Endothelial cell of umbilical vein (primary cell): ENCODE data around the gene GRIA1. TPM values are rescaled to one million over a fixed set of nuclear protein-coding genes. Genes with fewer than 3 reads are reported as not detected.

Source experiments
- BruUV-seq: library from RNA; stranded (reverse); fragments of 400-500 nt; replicated peaks from 2 replicates; lab custom pipeline; 2021; lab: Mats Ljungman, UMichigan
- CTCF ChIA-PET: fragments of 300-600, 350-600 bp; sonication (Branson Sonifier 250); formaldehyde crosslinking; loops from one replicate; lab custom pipeline; 2021; ENCODE audit warnings: antibody characterized with exemption, inconsistent platforms; lab: Charles Lee
- POLR2A ChIA-PET: fragments of 300-600, 350-600 bp; sonication (Branson Sonifier 250); formaldehyde crosslinking; loops from one replicate; lab custom pipeline; 2021; ENCODE audit warnings: antibody characterized with exemption, inconsistent platforms; lab: Charles Lee
- DNase-seq: peaks from one replicate; pipeline ENCODE4 v3.0.0-alpha.2; 2011; ENCODE audit warnings: low read depth, low spot score
- FAIRE-seq: peaks from 2 replicates; lab custom pipeline; 2011; peaks lifted over from hg19 to GRCh38; lab: Jason Lieb, UNC
- H2AFZ ChIP-seq: 2 replicates; pipeline ENCODE4 v1.6.0; 2012; ENCODE audit warnings: low read depth, low read length, control low read depth, inconsistent platforms
- H3K27ac ChIP-seq: 2 replicates; pipeline ENCODE4 v1.5.1; 2011; ENCODE audit warnings: low read depth, mild to moderate bottlenecking, control low read depth, low read length, moderate library complexity; ENCODE audit not compliant: insufficient read depth
- H3K27me3 ChIP-seq, 2 experiments: 2 replicates each; pipeline versions ENCODE4 v1.6.0 to v1.6.1; 2011; ENCODE audit warnings: low read length in 2 of 2, mixed read lengths in 1 of 2; ENCODE audit not compliant: control insufficient read depth in 2 of 2, insufficient read depth in 2 of 2
- H3K36me3 ChIP-seq, 2 experiments: 2 replicates in 1 of 2; 3 replicates in 1 of 2; pipeline ENCODE4 v1.5.1; 2011; ENCODE audit warnings: low read length in 2 of 2, mild to moderate bottlenecking in 1 of 2, moderate library complexity in 1 of 2; ENCODE audit not compliant: control insufficient read depth in 2 of 2, insufficient read depth in 2 of 2; ENCODE audit errors: extremely low read depth in 1 of 2
- H3K4me1 ChIP-seq: 3 replicates; pipeline ENCODE4 v1.5.1; 2011; ENCODE audit warnings: mild to moderate bottlenecking, low read length; ENCODE audit not compliant: control insufficient read depth, insufficient read depth; ENCODE audit errors: extremely low read depth
- H3K4me2 ChIP-seq: 2 replicates; pipeline ENCODE4 v1.6.1; 2011; ENCODE audit warnings: low read length, control low read depth, mixed read lengths; ENCODE audit not compliant: insufficient read depth
- H3K4me3 ChIP-seq, 3 experiments: fragments of 200-600 bp in 1 of 3; sonication (generic), shearing (Covaris generic) in 1 of 3; replicated peaks in 1 of 3; 2 replicates each; pipeline ENCODE4 v1.5.1; 2011 to 2016; ENCODE audit warnings: control low read depth in 3 of 3, low read length in 3 of 3, mild to moderate bottlenecking in 2 of 3, inconsistent platforms in 1 of 3, low read depth in 1 of 3, moderate library complexity in 1 of 3; ENCODE audit not compliant: insufficient read depth in 1 of 3
- H3K79me2 ChIP-seq: 2 replicates; pipeline ENCODE4 v1.6.0; 2012; ENCODE audit warnings: low read length, inconsistent platforms; ENCODE audit not compliant: control insufficient read depth, insufficient read depth
- H3K9ac ChIP-seq: replicated peaks from 2 replicates; pipeline ENCODE3; 2011; ENCODE audit warnings: low read length, control low read depth; ENCODE audit not compliant: insufficient read depth; ENCODE audit errors: extremely low read depth
- H3K9me1 ChIP-seq: replicated peaks from 3 replicates; pipeline ENCODE4 v1.6.0; 2011; ENCODE audit warnings: mild to moderate bottlenecking, low read length; ENCODE audit not compliant: control insufficient read depth, insufficient read depth; ENCODE audit errors: extremely low read depth
- H3K9me3 ChIP-seq: replicated peaks from 2 replicates; pipeline ENCODE4 v1.5.1; 2012; ENCODE audit warnings: low read length, inconsistent platforms; ENCODE audit not compliant: control insufficient read depth, insufficient read depth
- H4K20me1 ChIP-seq: replicated peaks from 2 replicates; pipeline ENCODE3; 2011; ENCODE audit warnings: mild to moderate bottlenecking, low read length; ENCODE audit not compliant: control insufficient read depth, insufficient read depth; ENCODE audit errors: extremely low read depth
- CTCF ChIP-seq, 2 donors: IDR thresholded peaks; 1 replicate in 1 of 2; 2 replicates in 1 of 2; pipeline ENCODE4 v1.5.1; 2011; ENCODE audit warnings: low read length in 2 of 2, mild to moderate bottlenecking in 2 of 2, moderate library complexity in 2 of 2, control low read depth in 1 of 2, inconsistent platforms in 1 of 2, low read depth in 1 of 2; ENCODE audit not compliant: insufficient read depth in 1 of 2; ENCODE audit errors: extremely low read depth in 1 of 2
- EZH2 ChIP-seq: IDR thresholded peaks from 2 replicates; pipeline ENCODE4 v1.6.1; 2012; ENCODE audit warnings: borderline replicate concordance, low read depth, mild to moderate bottlenecking, moderate library complexity, low read length, inconsistent platforms; ENCODE audit not compliant: severe bottlenecking
- FOS ChIP-seq: IDR thresholded peaks from 2 replicates; pipeline ENCODE4 v1.6.1; 2011; ENCODE audit warnings: mild to moderate bottlenecking, low read length, moderate library complexity, borderline replicate concordance; ENCODE audit not compliant: insufficient read depth
- GATA2 ChIP-seq: IDR thresholded peaks from 2 replicates; pipeline ENCODE4 v1.7.0; 2011; ENCODE audit warnings: low read depth, mild to moderate bottlenecking, moderate library complexity, mixed read lengths, low read length; ENCODE audit not compliant: insufficient read length, insufficient read depth
- JUN ChIP-seq: IDR thresholded peaks from 2 replicates; pipeline ENCODE4 v1.6.1; 2011; ENCODE audit warnings: borderline replicate concordance, low read depth; ENCODE audit not compliant: insufficient read length, insufficient read depth
- MYC ChIP-seq: IDR thresholded peaks from one replicate; pipeline ENCODE4 v1.6.1; 2011; ENCODE audit warnings: mild to moderate bottlenecking, low read depth, low read length
- POLR2A ChIP-seq: IDR thresholded peaks from 2 replicates; pipeline ENCODE4 v1.6.1; 2012; ENCODE audit warnings: low read depth, mild to moderate bottlenecking, control low read depth, low read length
- POLR2AphosphoS5 ChIP-seq: IDR thresholded peaks from 2 replicates; pipeline ENCODE4 v1.6.1; 2012; ENCODE audit warnings: low read depth, mild to moderate bottlenecking, control low read depth, low read length, moderate library complexity; ENCODE audit not compliant: insufficient read depth
- dilution Hi-C: fragments of 300-500 bp; cut with MboI; formaldehyde crosslinking; loops from one replicate; pipeline ENCODE4 v1.15.0; 2019; ENCODE audit warnings: low sequenced_read_pairs; ENCODE audit not compliant: extremely low pct_ligation_motif_present
- intact Hi-C: fragments of 100-400 bp; cut with micrococcal nuclease; formaldehyde crosslinking; loops from one replicate; pipeline ENCODE4 v1.10.0; 2022
- polyA plus RNA-seq, 4 experiments: library from polyadenylated mRNA; depleted of rRNA in 3 of 4; stranded (reverse) in 3 of 4; unstranded in 1 of 4; fragments of >200 nt; gene quantifications; 2 replicates each; pipeline versions ENCODE4 v1.2.1 to v1.2.3, GENCODE V29; 2011 to 2012; ENCODE audit warnings: missing spikeins in 1 of 4
- total RNA-seq: library from RNA; stranded (reverse); gene quantifications from 2 replicates; pipeline ENCODE4 v1.2.3, GENCODE V29; 2021
- TF ChIP-seq, protein P1 (sequence below): IDR thresholded peaks from 2 replicates; pipeline ENCODE4 v1.6.1; 2011; ENCODE audit not compliant: insufficient read depth, insufficient read length

GRIA1 gene
- total and polyA plus RNA-seq, 2 donors (not counting 3 experiments of a cell fraction or from before 2014, with no cell fraction given) = not detected

DNA sequence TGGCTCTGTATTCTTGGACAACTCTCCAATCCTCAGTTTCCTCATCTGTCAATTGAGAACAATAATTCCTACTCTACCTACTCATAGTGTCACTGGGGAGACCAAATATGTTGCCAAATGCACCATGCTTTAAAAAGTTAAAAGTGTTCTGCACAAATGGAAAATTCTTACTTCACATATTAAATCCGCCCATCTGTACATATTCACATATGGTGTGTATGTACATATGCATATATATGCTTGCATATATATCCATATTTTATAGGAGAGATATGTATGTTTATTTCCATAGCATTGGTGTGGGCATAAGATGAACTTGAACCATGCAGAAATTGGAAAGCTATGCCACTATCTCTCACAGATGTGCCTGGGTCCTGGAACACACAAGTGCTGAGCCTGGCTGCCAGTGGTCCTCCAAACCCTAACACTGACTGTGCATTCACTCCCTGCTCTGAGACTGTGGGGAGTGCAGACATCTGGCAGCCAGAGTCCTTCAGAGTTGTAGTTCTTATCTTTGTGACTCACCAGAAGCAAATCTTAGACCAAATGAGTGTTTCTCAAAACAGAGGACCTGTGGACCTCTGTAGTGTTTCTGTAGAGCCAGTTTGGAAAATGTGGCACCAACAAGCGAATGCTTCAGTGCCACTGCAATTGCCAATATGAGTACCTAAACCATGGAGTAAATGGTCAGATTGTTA lies 168.7 kb downstream of the GRIA1 start:
- POLR2A ChIA-PET = no interaction called here
- H3K9me1 ChIP-seq = no peaks in the 10 kb centered on the region

More for the DNA sequence above, 168.7 kb downstream of the GRIA1 start:
- H3K9me3 ChIP-seq = no peaks in the 10 kb centered on the region
- FAIRE-seq = no peak
- H3K27me3 ChIP-seq = no peaks in the 10 kb centered on the region
- H3K27ac ChIP-seq = no peak overlapping the region
- CTCF ChIA-PET = no interaction called here
- H3K4me1 ChIP-seq = no peaks in the 10 kb centered on the region
- no TSS peak for BruUV-seq
- no peaks in the 10 kb centered on the region for H4K20me1 ChIP-seq
- H3K36me3 ChIP-seq = no peaks in the 10 kb centered on the region
- intact Hi-C loops (no loop called here), dilution Hi-C loops (no loop called here)
- no peak overlapping the region for H3K4me2 ChIP-seq
- no peak overlapping the region for H2AFZ ChIP-seq
- no peak overlapping the region for H3K4me3 ChIP-seq
- DNase-seq = no peak
- no peak overlapping the region for H3K9ac ChIP-seq
- TF ChIP-seq, protein P1, sequence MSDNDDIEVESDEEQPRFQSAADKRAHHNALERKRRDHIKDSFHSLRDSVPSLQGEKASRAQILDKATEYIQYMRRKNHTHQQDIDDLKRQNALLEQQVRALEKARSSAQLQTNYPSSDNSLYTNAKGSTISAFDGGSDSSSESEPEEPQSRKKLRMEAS = no peak
- TF ChIP-seq GATA2 (no peak), CTCF (IDR thresholded peaks at IDR 0.05; ENCODE audit: extremely low read depth in 1 of 2, insufficient read depth in 1 of 2, low read depth in 1 of 2, low read length in 2 of 2) (no peak), POLR2A (no peak), FOS (no peak), EZH2 (no peak), JUN (no peak), MYC (no peak), POLR2AphosphoS5 (no peak)
- no peaks in the 10 kb centered on the region for H3K79me2 ChIP-seq
